Iris pigment epithelial cell (primary cell): ENCODE measurements around the gene CNPY3.

ENCODE experiments used
- DNase-seq: peaks from one replicate; pipeline ENCODE4 v3.0.0-alpha.2; 2011; ENCODE audit warnings: low read depth

CNPY3 gene

GRCh38 chr6:42960243-42961019, 31.2 kb downstream of the CNPY3 start, which contains the start of gene GNMT:
Gene GNMT (plus strand): TSS chr6:42960754. CDS start chr6:42960768, 14 bp downstream.
- DNase-seq, result peak; percentile 25

GRCh38 chr6:42961020-42961470, 31.8 kb downstream of the CNPY3 start:
- DNase-seq, result no peak

GRCh38 chr6:42962096-42962495, 32.8 kb downstream of the CNPY3 start:
- no peak for DNase-seq

GRCh38 chr6:42962502-42963178, 33.4 kb downstream of the CNPY3 start:
- no peak for DNase-seq

- DNase-seq, result no peak
Measured at GRCh38 chr6:42963179-42963854, 34.0 kb downstream of the CNPY3 start.

GRCh38 chr6:42963855-42964605, 34.8 kb downstream of the CNPY3 start:
- peak; percentile 61 for DNase-seq

- no peak for DNase-seq
Measured at GRCh38 chr6:42966571-42966970, 37.3 kb downstream of the CNPY3 start.

- DNase-seq, result no peak
Measured at GRCh38 chr6:42967228-42967627, 37.9 kb downstream of the CNPY3 start.

- DNase-seq, result no peak
Measured at GRCh38 chr6:42968126-42968701, 38.9 kb downstream of the CNPY3 start.

GRCh38 chr6:42968783-42969182, 39.5 kb downstream of the CNPY3 start:
- DNase-seq, result no peak

- no peak for DNase-seq
Measured at GRCh38 chr6:42969431-42969830, 40.2 kb downstream of the CNPY3 start.

- no peak for DNase-seq
Measured at GRCh38 chr6:42969934-42970333, 40.7 kb downstream of the CNPY3 start.

GRCh38 chr6:42970871-42971612, 41.8 kb downstream of the CNPY3 start:
- peak; percentile 36 for DNase-seq

GRCh38 chr6:42971746-42972327, 42.6 kb downstream of the CNPY3 start:
- no peak for DNase-seq

- no peak for DNase-seq
Measured at GRCh38 chr6:42973926-42974325, 44.6 kb downstream of the CNPY3 start.

- no peak for DNase-seq
Measured at GRCh38 chr6:42974919-42975505, 45.7 kb downstream of the CNPY3 start.

GRCh38 chr6:42978487-42978838, 49.2 kb downstream of the CNPY3 start:
- DNase-seq, result peak; percentile 31

- peak; percentile 78 for DNase-seq
Measured at GRCh38 chr6:42978839-42979522, 49.7 kb downstream of the CNPY3 start, which contains the start of gene PEX6. Gene PEX6 (minus strand): TSS chr6:42979181. CDS start chr6:42979150, 31 bp downstream.

- DNase-seq, result no peak
Measured at GRCh38 chr6:42979523-42980177, 50.4 kb downstream of the CNPY3 start.
